LNCaP clone FGC (cell line): ENCODE data around the gene INKA1.
"Not testable (repeated sequence)": the region's sequence is repeated elsewhere in the genome, so short reads cannot be mapped to it uniquely, and the experiment has no call there.

Experiments used
- DNase-seq: peaks from one replicate; pipeline ENCODE4 v3.0.0-alpha.2; 2011; ENCODE audit warnings: low read depth
- H3K4me3 ChIP-seq: 2 replicates; pipeline ENCODE4 v1.5.1; 2011; ENCODE audit warnings: mild to moderate bottlenecking, low read depth, low read length, control low read depth
- TF ChIP-seq, protein P1 (sequence below): IDR thresholded peaks from 2 replicates; pipeline ENCODE4 v1.5.1; 2012; ENCODE audit warnings: mild to moderate bottlenecking; ENCODE audit not compliant: control insufficient read depth, insufficient read depth; ENCODE audit errors: extremely low read depth

Gene INKA1

DNA sequence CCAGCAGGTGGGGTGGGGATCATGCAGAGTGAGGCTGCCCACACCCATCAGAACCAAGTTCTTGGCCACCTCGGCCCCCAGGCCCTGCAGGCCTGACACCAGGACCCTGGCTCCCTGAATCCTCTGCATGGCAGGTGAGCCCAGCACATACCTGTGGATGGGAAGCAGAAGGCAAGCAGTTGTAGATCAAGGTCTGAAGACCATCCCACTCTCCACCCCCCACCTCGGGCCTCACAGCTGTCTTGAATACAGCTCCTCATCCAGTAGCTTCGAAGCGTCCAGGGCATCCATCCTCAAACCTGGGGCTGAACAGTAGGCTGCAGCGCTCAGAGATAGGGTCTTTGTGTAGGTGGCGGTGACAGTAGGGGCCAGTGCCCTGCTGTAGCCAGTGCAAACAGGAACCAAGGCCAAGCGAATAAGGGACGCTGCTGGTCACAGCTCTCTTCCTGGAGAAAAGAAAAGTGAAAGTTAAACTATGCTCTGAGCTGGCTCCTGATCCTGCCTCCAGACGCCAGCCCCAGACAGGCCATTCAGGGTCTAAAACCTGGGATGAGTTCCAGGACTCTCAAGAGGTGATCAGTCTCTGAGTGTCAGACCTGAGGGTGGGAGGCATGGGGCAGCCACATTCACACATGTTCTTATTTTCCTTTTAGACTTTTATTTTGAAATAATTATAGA lies 10.6 kb downstream of the INKA1 start, which contains the start of gene UBA7:
UBA7 (minus strand) TSS at position 457 of the 678 bp plus-strand sequence; CDS start at position 291, 166 bp downstream.
- no peak for DNase-seq
- TF ChIP-seq, protein P1, sequence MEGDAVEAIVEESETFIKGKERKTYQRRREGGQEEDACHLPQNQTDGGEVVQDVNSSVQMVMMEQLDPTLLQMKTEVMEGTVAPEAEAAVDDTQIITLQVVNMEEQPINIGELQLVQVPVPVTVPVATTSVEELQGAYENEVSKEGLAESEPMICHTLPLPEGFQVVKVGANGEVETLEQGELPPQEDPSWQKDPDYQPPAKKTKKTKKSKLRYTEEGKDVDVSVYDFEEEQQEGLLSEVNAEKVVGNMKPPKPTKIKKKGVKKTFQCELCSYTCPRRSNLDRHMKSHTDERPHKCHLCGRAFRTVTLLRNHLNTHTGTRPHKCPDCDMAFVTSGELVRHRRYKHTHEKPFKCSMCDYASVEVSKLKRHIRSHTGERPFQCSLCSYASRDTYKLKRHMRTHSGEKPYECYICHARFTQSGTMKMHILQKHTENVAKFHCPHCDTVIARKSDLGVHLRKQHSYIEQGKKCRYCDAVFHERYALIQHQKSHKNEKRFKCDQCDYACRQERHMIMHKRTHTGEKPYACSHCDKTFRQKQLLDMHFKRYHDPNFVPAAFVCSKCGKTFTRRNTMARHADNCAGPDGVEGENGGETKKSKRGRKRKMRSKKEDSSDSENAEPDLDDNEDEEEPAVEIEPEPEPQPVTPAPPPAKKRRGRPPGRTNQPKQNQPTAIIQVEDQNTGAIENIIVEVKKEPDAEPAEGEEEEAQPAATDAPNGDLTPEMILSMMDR: no peak
- H3K4me3 ChIP-seq: peak within 1 kb of the TSS; percentile 11

DNA sequence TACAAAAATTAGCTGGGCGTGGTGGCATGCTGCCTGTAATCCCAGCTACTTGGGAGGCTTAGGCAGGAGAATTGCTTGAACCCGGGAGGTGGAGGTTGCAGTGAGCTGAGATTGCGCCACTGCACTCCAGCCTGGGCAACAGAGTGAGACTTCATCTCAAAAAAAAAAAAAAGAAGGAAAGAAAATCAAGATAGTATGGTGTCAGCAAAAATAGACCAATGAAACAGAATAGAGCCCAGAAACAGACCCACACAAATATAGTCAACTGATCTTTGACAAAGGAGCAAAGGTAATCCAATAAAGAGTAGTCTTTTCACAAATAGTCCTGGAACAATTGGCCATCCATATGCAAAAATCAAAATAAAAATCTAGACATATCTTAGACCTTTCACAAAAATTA lies 20.1 kb downstream of the INKA1 start:
- H3K4me3 ChIP-seq, DNase-seq: not testable (repeated sequence)

DNA sequence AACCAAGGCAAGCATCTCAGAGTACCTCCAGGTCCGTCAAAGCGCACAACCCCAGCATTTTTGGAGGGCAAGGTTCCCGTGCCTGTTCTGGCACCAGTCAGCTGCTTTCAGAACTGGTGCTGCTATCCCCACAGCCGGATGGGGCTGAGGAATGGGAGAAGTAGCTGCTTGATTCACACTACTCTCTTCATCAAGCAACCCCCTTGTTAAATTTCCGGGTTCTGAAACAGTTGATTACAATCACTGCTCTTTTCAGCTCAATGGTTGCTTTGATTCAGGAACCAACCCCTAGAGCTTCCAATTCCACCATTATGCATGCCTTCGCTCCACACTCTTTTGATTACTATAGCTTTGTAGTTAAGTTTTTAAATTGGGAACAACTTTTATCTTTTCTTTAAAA lies 23.0 kb downstream of the INKA1 start:
- H3K4me3 ChIP-seq: no peak overlapping the region
- TF ChIP-seq, protein P1: no peak
- no peak for DNase-seq

DNA sequence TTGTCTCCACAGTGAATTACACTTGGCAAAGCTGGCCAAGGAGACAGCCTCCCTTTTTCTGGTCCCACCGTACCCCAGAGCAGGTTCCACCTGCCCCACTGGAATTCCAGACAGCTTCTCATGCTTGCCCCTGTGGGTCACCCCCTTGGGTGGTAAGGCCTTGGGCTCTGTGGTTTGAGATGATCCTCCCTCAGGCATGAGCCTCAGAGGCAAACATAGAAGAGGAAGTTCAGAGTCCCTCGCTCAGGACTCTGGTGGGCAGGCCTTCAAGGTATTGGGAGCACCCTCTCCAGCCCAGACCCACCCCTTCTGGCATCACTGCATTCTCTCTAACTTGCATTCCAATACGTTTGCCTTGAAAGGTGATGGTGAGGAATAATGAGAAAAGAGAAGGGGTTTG lies 28.3 kb downstream of the INKA1 start:
- TF ChIP-seq, protein P1: no peak
- H3K4me3 ChIP-seq: no peak overlapping the region

DNA sequence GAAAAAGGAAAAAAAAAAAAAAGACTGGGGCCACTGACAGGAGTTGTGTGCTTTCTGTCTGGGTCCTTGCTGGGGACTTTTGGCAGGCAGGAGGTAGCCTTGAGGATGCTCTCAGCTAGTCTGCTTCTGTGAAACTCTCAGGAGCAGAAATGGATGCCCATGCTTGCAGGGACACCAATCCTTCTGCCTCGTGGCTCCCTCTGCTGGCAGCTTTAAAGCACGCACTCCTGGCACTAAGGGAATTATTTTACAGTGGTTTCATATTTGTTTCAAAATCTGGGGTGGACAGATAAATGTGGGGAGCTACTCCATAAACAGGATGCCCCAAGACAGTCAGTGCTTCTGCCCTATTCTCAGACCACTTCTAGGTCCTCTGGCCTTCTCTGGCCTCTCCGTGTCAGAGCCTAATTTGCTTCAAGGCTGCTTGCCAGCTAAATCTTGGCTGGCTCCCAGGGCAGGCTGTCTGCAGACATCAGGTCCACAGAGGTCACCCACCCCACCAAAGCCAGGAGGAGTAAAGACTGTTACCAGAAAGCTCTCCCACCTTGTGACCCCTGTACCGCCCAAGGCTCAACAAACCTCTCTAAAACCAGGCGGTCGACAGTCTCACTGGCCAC lies 36.2 kb downstream of the INKA1 start:
- no peak overlapping the region for H3K4me3 ChIP-seq
- peak; percentile 54 for DNase-seq
- TF ChIP-seq, protein P1: peak; percentile 90

More for the DNA sequence above, 28.3 kb downstream of the INKA1 start:
- DNase-seq: no peak

DNA sequence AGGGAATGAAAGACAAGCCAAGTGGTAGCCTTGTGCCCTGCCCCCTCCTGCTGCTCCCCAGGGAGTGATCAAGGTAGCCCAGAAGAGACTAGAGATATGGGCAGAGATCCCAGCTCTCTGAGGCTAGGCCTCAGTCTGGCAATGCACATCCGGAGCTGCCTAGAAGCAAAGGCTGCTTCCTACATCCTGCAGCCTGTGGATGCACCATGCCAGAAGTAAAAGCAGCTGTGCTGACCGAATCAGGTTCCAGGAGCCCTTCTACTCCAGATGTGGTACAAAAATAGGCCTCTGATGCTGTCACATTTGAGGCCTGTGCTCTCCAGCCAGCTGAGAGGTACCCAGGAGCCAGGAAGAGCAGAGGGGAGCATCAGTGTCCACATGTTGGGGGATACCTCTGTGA lies 37.3 kb downstream of the INKA1 start:
- TF ChIP-seq, protein P1: no peak
- no peak overlapping the region for H3K4me3 ChIP-seq
- no peak for DNase-seq

DNA sequence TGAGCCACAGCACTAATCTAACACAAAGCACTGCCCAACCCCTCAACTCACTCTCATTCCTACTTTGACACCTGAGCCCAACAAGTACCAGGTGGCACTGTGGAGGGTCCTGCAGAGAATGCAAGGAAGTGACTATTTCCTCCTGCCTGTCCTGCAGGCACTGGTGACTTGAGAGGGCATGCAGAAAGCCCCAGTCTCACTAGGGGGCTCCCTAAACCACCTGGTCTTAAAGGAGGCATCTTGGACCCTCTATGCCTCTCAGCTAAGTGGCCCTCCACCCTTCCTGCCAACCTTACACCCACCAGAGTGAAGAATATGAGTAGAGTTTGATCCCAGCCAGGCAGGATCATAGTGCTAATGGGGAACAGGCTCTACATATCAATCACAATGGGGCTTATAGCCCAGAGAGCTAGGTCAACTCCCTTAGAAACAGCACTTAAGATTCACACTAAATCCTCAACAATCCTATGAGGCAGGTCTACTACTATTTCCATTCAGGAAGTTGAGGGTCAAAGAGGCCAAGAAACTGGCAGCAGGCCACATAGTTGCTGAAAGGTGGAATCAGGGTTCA lies 38.1 kb downstream of the INKA1 start:
- no peak overlapping the region for H3K4me3 ChIP-seq
- TF ChIP-seq, protein P1: peak; percentile 26; the same call in 1 of the 2 replicates
- no peak for DNase-seq
